ENCODE results near the gene FMO2. TPM values are rescaled to one million over a fixed set of nuclear protein-coding genes. Genes with fewer than 3 reads are reported as not detected.

Gene FMO2
- total RNA-seq, 6 experiments from 2014 or later, result not detected

DNA sequence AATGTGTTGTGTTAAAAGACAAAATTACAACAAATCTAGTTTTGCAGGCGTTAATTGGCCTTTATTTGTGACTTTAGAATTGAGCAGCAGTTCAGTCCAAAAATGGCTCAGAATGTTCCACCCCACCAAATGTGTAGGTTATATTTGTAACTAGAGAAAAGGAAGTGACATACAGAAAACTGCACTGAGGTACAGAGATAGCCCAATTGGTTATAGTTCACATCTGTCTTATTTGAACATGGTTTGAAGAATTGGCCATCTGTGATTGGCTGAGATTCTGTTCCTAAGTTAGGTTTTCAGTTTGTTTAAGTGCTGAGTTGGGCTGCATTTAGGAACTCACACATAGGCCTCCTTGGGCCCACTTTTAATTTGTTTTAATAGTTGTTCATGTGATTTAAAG is 12.0 kb upstream of the FMO2 start:
- no peaks in the 10 kb centered on the region for H3K36me3 Mint-ChIP-seq (ENCODE audit: low read depth)
- no peak for DNase-seq
- no peak overlapping the region for H3K27ac Mint-ChIP-seq
- H3K4me1 Mint-ChIP-seq (ENCODE audit: low read depth), result no peaks in the 10 kb centered on the region
- H3K4me3 Mint-ChIP-seq, result no peak overlapping the region
- no peaks in the 10 kb centered on the region for H3K9me3 Mint-ChIP-seq
- H3K27me3 Mint-ChIP-seq (ENCODE audit: insufficient read depth), result peaks cover 12% of the 10 kb centered on the region
- TF ChIP-seq, protein P1, sequence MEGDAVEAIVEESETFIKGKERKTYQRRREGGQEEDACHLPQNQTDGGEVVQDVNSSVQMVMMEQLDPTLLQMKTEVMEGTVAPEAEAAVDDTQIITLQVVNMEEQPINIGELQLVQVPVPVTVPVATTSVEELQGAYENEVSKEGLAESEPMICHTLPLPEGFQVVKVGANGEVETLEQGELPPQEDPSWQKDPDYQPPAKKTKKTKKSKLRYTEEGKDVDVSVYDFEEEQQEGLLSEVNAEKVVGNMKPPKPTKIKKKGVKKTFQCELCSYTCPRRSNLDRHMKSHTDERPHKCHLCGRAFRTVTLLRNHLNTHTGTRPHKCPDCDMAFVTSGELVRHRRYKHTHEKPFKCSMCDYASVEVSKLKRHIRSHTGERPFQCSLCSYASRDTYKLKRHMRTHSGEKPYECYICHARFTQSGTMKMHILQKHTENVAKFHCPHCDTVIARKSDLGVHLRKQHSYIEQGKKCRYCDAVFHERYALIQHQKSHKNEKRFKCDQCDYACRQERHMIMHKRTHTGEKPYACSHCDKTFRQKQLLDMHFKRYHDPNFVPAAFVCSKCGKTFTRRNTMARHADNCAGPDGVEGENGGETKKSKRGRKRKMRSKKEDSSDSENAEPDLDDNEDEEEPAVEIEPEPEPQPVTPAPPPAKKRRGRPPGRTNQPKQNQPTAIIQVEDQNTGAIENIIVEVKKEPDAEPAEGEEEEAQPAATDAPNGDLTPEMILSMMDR (IDR thresholded peaks at IDR 0.05), result no peak

DNA sequence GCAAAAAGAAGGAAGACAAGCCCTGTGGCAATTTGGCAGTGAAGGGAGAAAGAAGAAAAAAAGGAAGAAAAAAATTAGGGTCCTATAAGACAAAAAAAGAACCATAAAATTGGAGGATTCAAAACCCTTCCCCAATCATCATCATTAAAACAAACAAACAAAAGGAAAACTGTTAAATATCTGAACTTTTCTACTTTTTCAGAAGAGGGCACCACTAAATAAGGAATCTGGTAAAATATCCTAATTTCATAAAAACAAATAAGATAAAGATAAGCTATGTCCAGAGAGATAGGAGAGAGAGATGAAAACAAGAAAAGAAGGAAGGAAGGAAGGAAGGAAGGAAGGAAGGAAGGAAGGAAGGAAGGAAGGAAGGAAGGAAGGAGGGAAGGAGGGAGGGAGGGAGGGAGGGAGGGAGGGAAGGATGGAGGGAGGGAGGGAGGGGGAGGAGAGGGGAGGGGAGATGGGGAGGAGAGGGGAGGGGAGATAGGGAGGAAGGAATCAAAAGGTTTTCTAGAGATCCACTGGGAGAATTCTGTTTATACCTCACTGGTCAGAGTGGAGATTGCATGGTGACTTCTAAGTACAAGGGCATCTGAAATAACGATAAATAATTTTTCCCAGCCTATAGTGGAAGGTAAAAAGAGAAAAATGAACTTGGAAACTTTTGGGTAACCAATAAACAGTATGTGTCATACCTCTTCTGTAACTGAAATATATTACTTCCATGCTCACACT is 10.4 kb upstream of the FMO2 start:
- Mint-ChIP-seq H3K27me3 (ENCODE audit: insufficient read depth) (peaks cover 9% of the 10 kb centered on the region), H3K27ac (no peak overlapping the region), H3K4me1 (ENCODE audit: low read depth) (peaks cover 7% of the 10 kb centered on the region; the same call in 1 of the 2 replicates)

DNA sequence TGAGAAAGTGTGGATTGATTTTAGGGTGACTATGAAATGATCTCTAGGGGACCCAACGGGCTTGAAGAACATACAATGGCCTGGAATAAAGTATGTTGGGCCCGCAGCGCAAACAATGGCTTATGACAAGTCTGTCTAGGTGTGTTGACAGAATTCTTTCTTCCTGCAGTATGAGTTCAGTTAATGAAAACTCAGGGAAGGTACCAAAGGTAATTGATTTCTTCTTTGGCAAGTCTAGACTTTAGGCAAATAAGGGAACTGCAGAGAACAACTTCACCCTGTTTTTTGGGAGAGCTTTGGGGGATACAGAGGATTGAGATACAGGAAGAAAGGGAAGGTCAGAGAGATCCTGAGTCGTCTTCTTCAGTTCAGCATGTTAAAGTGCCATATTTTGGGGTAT is 7.8 kb upstream of the FMO2 start:
- Mint-ChIP-seq H3K27ac (no peak overlapping the region), H3K4me1 (ENCODE audit: low read depth) (peaks cover 20% of the 10 kb centered on the region), H3K36me3 (ENCODE audit: low read depth) (no peaks in the 10 kb centered on the region), H3K4me3 (no peak overlapping the region), H3K27me3 (ENCODE audit: insufficient read depth) (peaks cover 9% of the 10 kb centered on the region), H3K9me3 (no peaks in the 10 kb centered on the region)
- DNase-seq, result no peak
- TF ChIP-seq, protein P1 (IDR thresholded peaks at IDR 0.05), result no peak

More for the DNA sequence above, 10.4 kb upstream of the FMO2 start:
- H3K4me3 Mint-ChIP-seq, result no peak overlapping the region
- no peaks in the 10 kb centered on the region for H3K9me3 Mint-ChIP-seq
- DNase-seq, result no peak
- TF ChIP-seq, protein P1 (IDR thresholded peaks at IDR 0.05), result peak; percentile 18; the same call in 1 of the 2 replicates
- no peaks in the 10 kb centered on the region for H3K36me3 Mint-ChIP-seq (ENCODE audit: low read depth)

DNA sequence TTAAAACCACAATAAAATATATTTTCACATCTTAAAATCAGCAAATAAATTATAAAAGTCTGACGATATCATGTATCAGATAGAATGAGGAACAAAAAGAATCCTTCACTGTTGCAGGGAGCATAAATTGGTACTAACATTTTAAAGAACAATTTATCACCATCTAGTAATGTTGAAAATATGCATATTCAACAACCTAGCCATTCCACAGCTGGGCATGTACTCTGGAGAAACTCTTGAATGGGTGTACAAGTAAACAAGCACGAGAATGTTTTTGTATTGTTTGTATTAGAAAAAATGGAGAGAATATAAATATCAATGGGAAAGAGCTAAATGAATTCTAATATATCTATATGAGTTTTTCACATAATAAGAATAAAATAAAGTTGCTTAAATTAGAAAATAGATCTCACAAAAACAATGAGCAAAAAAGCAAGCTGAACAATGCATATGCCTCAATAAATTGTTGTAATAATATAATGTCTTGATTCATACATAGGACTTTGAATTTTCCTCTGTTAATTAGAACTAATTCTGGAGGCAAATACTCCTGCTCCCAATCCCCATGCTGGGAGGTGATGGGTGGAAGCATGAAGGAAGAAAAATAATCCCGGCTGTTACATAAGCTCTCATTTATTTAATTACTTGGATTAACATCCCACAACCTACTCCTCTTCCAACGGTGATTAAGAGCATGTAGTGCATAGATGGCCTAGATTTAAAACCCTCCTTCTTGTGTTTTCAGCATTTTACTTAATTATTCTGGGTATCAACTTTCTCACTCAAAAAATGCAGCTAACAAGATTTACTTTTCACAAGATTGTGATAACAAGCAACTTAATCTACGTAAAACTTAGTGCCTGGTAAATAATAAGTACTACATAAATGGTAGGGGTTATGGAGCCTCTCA is 5.5 kb upstream of the FMO2 start:
- H3K36me3 Mint-ChIP-seq (ENCODE audit: low read depth), result no peaks in the 10 kb centered on the region
- TF ChIP-seq, protein P1 (IDR thresholded peaks at IDR 0.05), result no peak
- H3K4me1 Mint-ChIP-seq (ENCODE audit: low read depth), result peaks cover 20% of the 10 kb centered on the region
- H3K9me3 Mint-ChIP-seq, result no peaks in the 10 kb centered on the region
- H3K27me3 Mint-ChIP-seq (ENCODE audit: insufficient read depth), result peaks cover 7% of the 10 kb centered on the region; the same call in 1 of the 2 replicates
- DNase-seq, result no peak
- no peak overlapping the region for H3K27ac Mint-ChIP-seq
- H3K4me3 Mint-ChIP-seq, result no peak overlapping the region

DNA sequence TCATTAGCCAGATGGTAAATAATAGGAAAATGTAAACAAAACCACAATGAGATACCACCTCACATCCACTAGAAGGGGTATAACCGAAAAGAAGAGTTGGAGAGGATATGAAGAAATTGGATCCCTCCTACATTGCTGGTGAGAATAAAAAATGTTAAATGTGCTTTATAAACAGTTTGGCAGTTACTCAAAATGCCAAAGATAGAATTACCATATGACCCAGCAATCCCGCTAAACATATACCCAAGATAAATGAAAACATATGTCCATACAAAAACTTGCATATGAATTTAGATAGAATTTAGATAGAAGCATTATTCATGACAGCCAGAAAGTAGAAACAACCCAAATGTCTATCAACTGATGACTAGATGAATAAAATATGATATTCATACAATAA is 4.4 kb upstream of the FMO2 start:
- peaks cover 20% of the 10 kb centered on the region for H3K4me1 Mint-ChIP-seq (ENCODE audit: low read depth)
- no peak overlapping the region for H3K4me3 Mint-ChIP-seq
- TF ChIP-seq, protein P1 (IDR thresholded peaks at IDR 0.05), result no peak
- H3K9me3 Mint-ChIP-seq, result no peaks in the 10 kb centered on the region
- peaks cover 7% of the 10 kb centered on the region; the same call in 1 of the 2 replicates for H3K27me3 Mint-ChIP-seq (ENCODE audit: insufficient read depth)
- H3K27ac Mint-ChIP-seq, result no peak overlapping the region
- DNase-seq, result no peak
- no peaks in the 10 kb centered on the region for H3K36me3 Mint-ChIP-seq (ENCODE audit: low read depth)
